HG03103 (cell line): ENCODE measurements around the gene RPL37A.
A peak's percentile ranks its signal among the peaks of the same experiment; 100 is the strongest.
"Not testable (repeated sequence)": the region's sequence is repeated elsewhere in the genome, so short reads cannot be mapped to it uniquely, and the experiment has no call there.

Experiments used
- ATAC-seq: cut with Tn5 transposase; IDR thresholded peaks from one replicate; pipeline ENCODE4 v1.9.1; 2021; ENCODE audit warnings: low read depth; ENCODE audit not compliant: unreplicated experiment

RPL37A gene

GRCh38 chr2:216516730-216517350 is 18.2 kb downstream of the RPL37A start:
- no peak for ATAC-seq

GRCh38 chr2:216517447-216518225 is 19.0 kb downstream of the RPL37A start:
- no peak for ATAC-seq

GRCh38 chr2:216518566-216519119 is 20.0 kb downstream of the RPL37A start:
- ATAC-seq = not testable (repeated sequence)

- peak; percentile 64 for ATAC-seq
These were observed 20.6 kb downstream of the RPL37A start for GRCh38 chr2:216519154-216519762.

GRCh38 chr2:216520112-216520511 is 21.5 kb downstream of the RPL37A start:
- ATAC-seq = no peak

- ATAC-seq = no peak
These were observed 24.4 kb downstream of the RPL37A start for GRCh38 chr2:216522892-216523502.

- no peak for ATAC-seq
These were observed 27.3 kb downstream of the RPL37A start for GRCh38 chr2:216525972-216526371.

GRCh38 chr2:216526939-216527338 is 28.3 kb downstream of the RPL37A start:
- ATAC-seq = no peak

- no peak for ATAC-seq
These were observed 29.0 kb downstream of the RPL37A start for GRCh38 chr2:216527600-216527999.

- ATAC-seq = no peak
These were observed 33.9 kb downstream of the RPL37A start for GRCh38 chr2:216532562-216532961.

- no peak for ATAC-seq
These were observed 35.0 kb downstream of the RPL37A start for GRCh38 chr2:216533609-216534008.

GRCh38 chr2:216534809-216535208 is 36.2 kb downstream of the RPL37A start:
- ATAC-seq = no peak

GRCh38 chr2:216535454-216535995 is 36.9 kb downstream of the RPL37A start:
- ATAC-seq = no peak

- no peak for ATAC-seq
These were observed 38.1 kb downstream of the RPL37A start for GRCh38 chr2:216536734-216537210.

GRCh38 chr2:216537366-216537765 is 38.7 kb downstream of the RPL37A start:
- ATAC-seq = no peak

GRCh38 chr2:216538538-216538937 is 39.9 kb downstream of the RPL37A start:
- no peak for ATAC-seq

GRCh38 chr2:216539120-216539519 is 40.5 kb downstream of the RPL37A start:
- no peak for ATAC-seq

GRCh38 chr2:216539791-216540241 is 41.2 kb downstream of the RPL37A start:
- ATAC-seq = no peak

- no peak for ATAC-seq
These were observed 42.3 kb downstream of the RPL37A start for GRCh38 chr2:216540920-216541319.

GRCh38 chr2:216541505-216541904 is 42.9 kb downstream of the RPL37A start:
- ATAC-seq = no peak
